Activated CD4-positive, alpha-beta memory T cell treated with anti-CD3 and anti-CD28 coated beads for 36 hours (primary cell): ENCODE data around the gene FAT4. TPM values are rescaled to one million over a fixed set of nuclear protein-coding genes. Genes with fewer than 3 reads are reported as not detected.

Experiments used
- CTCF ChIA-PET: fragments of 350-600 bp; sonication (Branson Sonifier 250); formaldehyde crosslinking; loops from one replicate; lab custom pipeline; 2021; ENCODE audit warnings: antibody characterized with exemption, inconsistent platforms; lab: Charles Lee
- POLR2A ChIA-PET: fragments of 350-600 bp; sonication (Branson Sonifier 250); formaldehyde crosslinking; loops from one replicate; lab custom pipeline; 2021; ENCODE audit warnings: antibody characterized with exemption; lab: Charles Lee
- DNase-seq: peaks from one replicate; pipeline ENCODE4 v3.0.0-alpha.2; 2020
- H3K27ac Mint-ChIP-seq: one replicate; pipeline ENCODE4 v1.8.0; 2021; ENCODE audit warnings: mixed read lengths
- H3K27me3 Mint-ChIP-seq: one replicate; pipeline ENCODE4 v1.8.0; 2021; ENCODE audit warnings: mixed read lengths
- H3K36me3 Mint-ChIP-seq: one replicate; pipeline ENCODE4 v1.8.0; 2021; ENCODE audit warnings: mixed read lengths
- H3K4me1 Mint-ChIP-seq: one replicate; pipeline ENCODE4 v1.8.0; 2021; ENCODE audit warnings: low read depth, mixed read lengths
- H3K4me3 Mint-ChIP-seq: one replicate; pipeline ENCODE4 v1.8.0; 2021; ENCODE audit warnings: mild to moderate bottlenecking, mixed read lengths
- H3K9me3 Mint-ChIP-seq: one replicate; pipeline ENCODE4 v1.8.0; 2021; ENCODE audit warnings: mixed read lengths
- intact Hi-C: fragments of 100-400 bp; cut with micrococcal nuclease; formaldehyde crosslinking; loops from one replicate; pipeline ENCODE4 v1.15.1; 2023
- total RNA-seq, 2 experiments: library from RNA; stranded (reverse); gene quantifications; one replicate each; pipeline ENCODE4 v1.2.3, GENCODE V29; 2021

The FAT4 gene
- total RNA-seq, 2 experiments from 2014 or later, result not detected

DNA sequence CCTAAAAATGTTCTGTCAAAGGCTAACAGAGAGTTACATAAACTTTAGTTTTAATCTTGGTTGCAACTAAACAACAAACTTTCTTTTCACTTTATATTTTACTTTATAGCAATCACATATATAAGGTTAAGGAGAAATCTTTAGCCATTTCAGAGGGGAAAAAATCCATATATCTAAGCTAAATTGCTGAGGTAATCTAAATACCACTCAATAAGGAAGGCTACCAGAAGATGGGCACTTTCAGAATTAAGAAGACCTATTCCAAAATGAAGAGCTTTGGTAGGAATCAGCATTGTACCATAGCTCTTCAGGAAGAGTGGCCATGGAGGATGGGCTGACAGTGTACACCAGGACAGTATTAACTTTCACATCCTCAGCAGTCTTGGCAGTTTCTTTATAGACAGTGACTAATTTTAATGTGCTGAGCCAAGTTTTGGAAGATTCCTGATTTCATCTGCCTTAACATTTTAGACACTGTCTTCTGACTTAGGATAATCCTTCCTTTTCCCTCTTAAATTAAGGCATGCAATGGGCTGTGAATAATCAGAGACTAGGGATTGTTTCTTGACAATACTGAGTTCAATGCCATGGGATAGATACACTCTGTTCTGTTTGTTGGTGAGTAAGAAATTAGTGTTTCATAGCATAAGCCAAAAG lies 7.1 kb downstream of the FAT4 start:
- Mint-ChIP-seq H3K27ac (no peak overlapping the region), H3K4me1 (peaks cover under 1% of the 10 kb centered on the region), H3K9me3 (no peaks in the 10 kb centered on the region), H3K36me3 (no peaks in the 10 kb centered on the region), H3K27me3 (peaks cover 25% of the 10 kb centered on the region), H3K4me3 (no peak overlapping the region)
- intact Hi-C loops, result no loop called here
- POLR2A ChIA-PET, result no interaction called here
- CTCF ChIA-PET, result no interaction called here
- DNase-seq, result no peak

DNA sequence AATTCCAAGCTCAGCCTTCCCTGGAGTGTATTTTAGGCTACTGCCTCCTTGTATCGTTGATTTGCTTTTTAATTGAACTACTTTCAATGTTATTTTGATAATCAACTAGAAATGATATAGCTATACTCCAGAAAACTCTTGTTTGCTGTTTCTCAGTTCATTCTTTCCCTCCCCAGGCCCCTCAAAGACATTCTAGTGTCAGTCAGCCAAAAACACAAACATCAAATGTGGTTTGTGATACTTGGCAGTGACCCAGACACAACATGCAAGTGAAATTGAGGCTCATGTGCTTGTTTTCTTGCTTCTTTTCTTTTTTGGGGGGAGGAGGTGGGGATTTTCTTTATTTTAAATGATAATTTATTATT lies 7.6 kb downstream of the FAT4 start:
- CTCF ChIA-PET, result no interaction called here
- intact Hi-C loops, result no loop called here
- H3K4me3 Mint-ChIP-seq, result no peak overlapping the region
- H3K36me3 Mint-ChIP-seq, result no peaks in the 10 kb centered on the region
- H3K27me3 Mint-ChIP-seq, result peaks cover 20% of the 10 kb centered on the region
- DNase-seq, result no peak
- POLR2A ChIA-PET, result no interaction called here
- no peaks in the 10 kb centered on the region for H3K4me1 Mint-ChIP-seq
- no peak overlapping the region for H3K27ac Mint-ChIP-seq
- H3K9me3 Mint-ChIP-seq, result no peaks in the 10 kb centered on the region

GRCh38 chr4:125323654-125324053 lies 8.9 kb downstream of the FAT4 start:
- Mint-ChIP-seq H3K27ac (no peak overlapping the region), H3K4me1 (no peaks in the 10 kb centered on the region), H3K4me3 (no peak overlapping the region), H3K27me3 (peaks cover 7% of the 10 kb centered on the region), H3K9me3 (no peaks in the 10 kb centered on the region), H3K36me3 (no peaks in the 10 kb centered on the region)
- CTCF ChIA-PET, result no interaction called here
- no peak for DNase-seq
- POLR2A ChIA-PET, result no interaction called here
- intact Hi-C loops, result no loop called here

DNA sequence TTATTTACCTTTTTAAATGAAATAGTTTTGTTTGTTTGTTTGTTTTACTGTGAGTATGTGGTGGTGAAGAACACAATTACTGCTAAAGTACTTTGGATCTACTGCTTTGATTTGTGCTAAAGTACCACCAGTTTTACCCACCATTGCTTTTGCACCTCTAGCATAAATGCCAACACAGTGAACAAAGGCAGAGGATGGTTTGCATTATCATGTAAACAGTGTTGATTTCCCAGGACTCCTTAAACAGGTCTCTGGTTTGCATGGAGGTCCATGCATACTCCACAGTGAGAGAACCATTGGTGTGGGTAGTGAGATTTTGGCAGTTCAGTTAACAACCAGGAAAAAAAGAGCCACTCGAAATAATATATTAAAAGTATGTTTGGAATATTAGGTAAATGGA lies 11.0 kb downstream of the FAT4 start:
- no peak overlapping the region for H3K27ac Mint-ChIP-seq
- H3K27me3 Mint-ChIP-seq, result no peaks in the 10 kb centered on the region
- DNase-seq, result no peak
- H3K36me3 Mint-ChIP-seq, result no peaks in the 10 kb centered on the region
- no peaks in the 10 kb centered on the region for H3K4me1 Mint-ChIP-seq
- H3K9me3 Mint-ChIP-seq, result no peaks in the 10 kb centered on the region
- ChIA-PET CTCF (interaction anchor here (0.8 kb wide), 1 partner anchor 11 kb away, joined by 3 read pairs; the partner anchor contains the start of gene FAT4), POLR2A (no interaction called here)
- intact Hi-C loops, result no loop called here
- no peak overlapping the region for H3K4me3 Mint-ChIP-seq

DNA sequence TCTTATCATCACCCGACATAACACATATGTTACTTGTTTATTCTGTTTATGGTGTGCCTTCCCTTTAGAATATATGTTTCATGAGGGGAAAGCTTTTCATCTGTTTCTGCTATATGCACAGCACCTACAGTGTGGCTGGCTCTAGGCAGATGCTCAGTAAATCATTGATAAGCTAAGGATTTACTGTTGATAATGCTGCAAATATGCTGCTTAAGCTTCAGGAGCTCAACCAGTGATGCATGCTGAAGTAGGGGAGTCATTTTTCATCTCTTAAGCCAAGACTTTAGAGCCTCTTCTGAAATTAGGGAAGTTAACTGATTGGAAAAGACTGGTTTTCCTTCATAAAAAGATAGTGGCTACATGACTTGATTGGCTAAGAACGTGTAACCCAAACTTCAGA lies 16.4 kb downstream of the FAT4 start:
- H3K9me3 Mint-ChIP-seq, result no peaks in the 10 kb centered on the region
- no peak overlapping the region for H3K4me3 Mint-ChIP-seq
- no peaks in the 10 kb centered on the region for H3K36me3 Mint-ChIP-seq
- ChIA-PET CTCF (no interaction called here), POLR2A (no interaction called here)
- intact Hi-C loops, result no loop called here
- no peaks in the 10 kb centered on the region for H3K4me1 Mint-ChIP-seq
- H3K27me3 Mint-ChIP-seq, result no peaks in the 10 kb centered on the region
- DNase-seq, result no peak
- H3K27ac Mint-ChIP-seq, result no peak overlapping the region

DNA sequence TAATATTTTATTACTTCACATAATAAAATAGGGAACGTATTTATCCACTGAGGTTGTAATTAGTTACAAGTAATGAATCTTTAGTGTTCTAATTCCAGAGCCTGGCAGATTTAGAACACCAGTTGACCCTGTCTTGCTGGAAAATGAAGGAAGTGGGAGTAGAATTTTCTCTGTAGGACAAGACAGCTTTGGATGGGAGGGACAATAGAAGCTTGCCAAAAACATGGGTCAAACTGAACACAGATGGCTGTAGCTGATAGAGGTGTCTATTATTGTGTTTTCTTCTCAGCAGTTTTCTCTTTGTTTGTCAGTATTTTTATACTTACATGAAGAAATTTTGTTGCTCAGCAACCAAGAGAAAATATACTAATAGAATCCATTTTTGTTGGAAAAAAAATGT lies 20.2 kb downstream of the FAT4 start:
- no peaks in the 10 kb centered on the region for H3K4me1 Mint-ChIP-seq
- no peaks in the 10 kb centered on the region for H3K27me3 Mint-ChIP-seq
- DNase-seq, result no peak
- H3K9me3 Mint-ChIP-seq, result no peaks in the 10 kb centered on the region
- intact Hi-C loops, result no loop called here
- ChIA-PET POLR2A (interaction anchor here (0.7 kb wide), 1 partner anchor 280 kb away, joined by 3 read pairs; no protein-coding TSS in a partner anchor), CTCF (no interaction called here)
- H3K36me3 Mint-ChIP-seq, result no peaks in the 10 kb centered on the region
- no peak overlapping the region for H3K27ac Mint-ChIP-seq
- no peak overlapping the region for H3K4me3 Mint-ChIP-seq

DNA sequence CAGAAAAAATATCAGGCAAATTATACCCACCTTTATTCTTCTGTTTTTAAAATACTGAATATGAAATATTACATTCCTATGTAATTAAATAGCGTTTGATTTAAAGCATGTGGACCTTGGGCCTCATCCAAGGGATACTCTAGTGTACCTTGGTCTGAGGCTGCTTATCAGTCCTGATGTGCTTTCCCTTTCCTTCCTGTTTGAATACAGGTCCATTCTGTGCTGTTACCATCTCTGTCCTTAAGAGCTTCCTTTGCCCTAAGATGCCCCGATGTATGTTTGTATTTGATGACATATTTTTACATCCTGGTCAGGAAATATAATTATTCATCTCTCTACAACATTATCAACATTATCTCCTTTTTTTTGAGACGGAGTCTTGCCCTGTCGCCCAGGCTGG lies 24.1 kb downstream of the FAT4 start:
- Mint-ChIP-seq H3K27ac (no peak overlapping the region), H3K27me3 (no peaks in the 10 kb centered on the region), H3K4me3 (no peak overlapping the region), H3K9me3 (no peaks in the 10 kb centered on the region), H3K36me3 (no peaks in the 10 kb centered on the region), H3K4me1 (no peaks in the 10 kb centered on the region)
- ChIA-PET CTCF (no interaction called here), POLR2A (no interaction called here)
- intact Hi-C loops, result no loop called here
- DNase-seq, result no peak

GRCh38 chr4:125344198-125344597 lies 29.4 kb downstream of the FAT4 start:
- ChIA-PET POLR2A (no interaction called here), CTCF (no interaction called here)
- Mint-ChIP-seq H3K27ac (no peak overlapping the region), H3K27me3 (no peaks in the 10 kb centered on the region), H3K9me3 (no peaks in the 10 kb centered on the region), H3K36me3 (no peaks in the 10 kb centered on the region), H3K4me1 (no peaks in the 10 kb centered on the region), H3K4me3 (no peak overlapping the region)
- intact Hi-C loops, result no loop called here
- no peak for DNase-seq

GRCh38 chr4:125346616-125347015 lies 31.9 kb downstream of the FAT4 start:
- Mint-ChIP-seq H3K4me3 (no peak overlapping the region), H3K27me3 (no peaks in the 10 kb centered on the region), H3K9me3 (no peaks in the 10 kb centered on the region), H3K27ac (no peak overlapping the region), H3K4me1 (no peaks in the 10 kb centered on the region), H3K36me3 (no peaks in the 10 kb centered on the region)
- ChIA-PET CTCF (no interaction called here), POLR2A (no interaction called here)
- intact Hi-C loops, result no loop called here
- DNase-seq, result no peak

DNA sequence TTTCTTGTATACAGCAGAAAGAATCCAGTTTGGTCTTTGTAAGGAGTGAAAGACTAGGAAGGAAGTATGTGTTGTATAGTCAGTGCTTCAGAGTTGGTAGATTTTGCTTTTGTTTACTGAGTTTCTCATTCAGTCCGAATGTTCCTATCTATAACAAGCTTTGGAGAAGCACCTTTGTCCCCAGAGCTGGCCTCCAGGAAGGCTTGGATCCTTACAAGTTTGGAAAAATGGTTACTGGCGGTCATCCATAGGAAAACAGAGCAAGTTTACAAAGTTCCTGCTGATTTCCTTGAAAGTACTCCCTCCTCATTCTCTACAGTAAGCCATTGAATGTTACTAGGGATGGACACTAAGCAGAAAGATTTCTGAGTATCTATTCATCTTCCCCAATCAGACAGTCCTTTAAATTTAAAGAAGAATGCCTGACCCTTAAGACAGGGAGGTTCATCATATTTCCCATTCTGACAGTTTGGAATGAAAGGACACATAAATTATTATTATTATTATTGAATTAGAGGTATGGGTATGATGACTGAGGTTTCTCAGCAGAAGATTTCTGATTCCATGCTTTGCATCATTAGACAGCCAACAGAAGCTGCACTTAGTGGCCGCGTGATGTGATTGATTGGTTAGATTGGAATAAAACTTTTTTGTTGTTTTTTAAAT lies 35.8 kb downstream of the FAT4 start:
- H3K27me3 Mint-ChIP-seq, result no peaks in the 10 kb centered on the region
- no peaks in the 10 kb centered on the region for H3K36me3 Mint-ChIP-seq
- H3K4me1 Mint-ChIP-seq, result no peaks in the 10 kb centered on the region
- ChIA-PET CTCF (no interaction called here), POLR2A (no interaction called here)
- no peak overlapping the region for H3K27ac Mint-ChIP-seq
- H3K4me3 Mint-ChIP-seq, result no peak overlapping the region
- no peak for DNase-seq
- H3K9me3 Mint-ChIP-seq, result peaks cover 2% of the 10 kb centered on the region
- intact Hi-C loops, result no loop called here

- ChIA-PET CTCF (no interaction called here), POLR2A (no interaction called here)
- H3K4me3 Mint-ChIP-seq, result no peak overlapping the region
- no peaks in the 10 kb centered on the region for H3K36me3 Mint-ChIP-seq
- no peaks in the 10 kb centered on the region for H3K4me1 Mint-ChIP-seq
- no peaks in the 10 kb centered on the region for H3K27me3 Mint-ChIP-seq
- no peak for DNase-seq
- peaks cover 3% of the 10 kb centered on the region for H3K9me3 Mint-ChIP-seq
- H3K27ac Mint-ChIP-seq, result no peak overlapping the region
- intact Hi-C loops, result no loop called here
These were observed 37.8 kb downstream of the FAT4 start for GRCh38 chr4:125352521-125352920.

DNA sequence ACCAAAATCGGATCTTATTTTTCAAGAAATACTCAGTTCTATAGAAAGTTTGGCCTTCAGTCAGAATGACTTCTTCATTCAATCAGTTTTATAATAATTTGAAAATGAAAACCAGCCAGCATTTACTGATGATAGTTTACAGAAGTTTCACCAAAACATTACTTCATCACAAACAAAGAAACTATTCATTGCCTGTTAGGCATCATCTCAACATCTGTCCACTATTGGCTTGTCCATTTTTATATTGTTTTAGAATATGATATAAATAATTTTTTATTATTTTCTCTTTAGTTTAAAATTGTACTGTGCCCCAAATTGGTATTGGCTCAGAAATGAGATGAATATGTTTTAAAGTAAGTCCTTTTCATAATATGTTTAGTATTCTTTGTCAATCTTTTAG lies 38.4 kb downstream of the FAT4 start:
- DNase-seq, result no peak
- intact Hi-C loops, result no loop called here
- Mint-ChIP-seq H3K27me3 (no peaks in the 10 kb centered on the region), H3K36me3 (no peaks in the 10 kb centered on the region), H3K4me3 (no peak overlapping the region), H3K27ac (no peak overlapping the region), H3K9me3 (peaks cover 3% of the 10 kb centered on the region), H3K4me1 (no peaks in the 10 kb centered on the region)
- CTCF ChIA-PET, result no interaction called here
- POLR2A ChIA-PET, result no interaction called here

GRCh38 chr4:125355791-125356190 lies 41.0 kb downstream of the FAT4 start:
- H3K9me3 Mint-ChIP-seq, result peaks cover 3% of the 10 kb centered on the region

More at GRCh38 chr4:125355791-125356190, 41.0 kb downstream of the FAT4 start:
- intact Hi-C loops, result no loop called here
- Mint-ChIP-seq H3K4me1 (no peaks in the 10 kb centered on the region), H3K36me3 (no peaks in the 10 kb centered on the region), H3K27me3 (no peaks in the 10 kb centered on the region), H3K4me3 (no peak overlapping the region), H3K27ac (no peak overlapping the region)
- POLR2A ChIA-PET, result no interaction called here
- DNase-seq, result no peak
- CTCF ChIA-PET, result no interaction called here
